Psoas muscle (tissue), 8 donors: ENCODE data around the gene ZNF778. TPM values are rescaled to one million over a fixed set of nuclear protein-coding genes. Genes with fewer than 3 reads are reported as not detected.

Experiments
- ATAC-seq, 4 donors: fragments of 200-7000 bp; cut with Tn5 transposase; one replicate each; pipeline ENCODE4 v1.9.1; 2020; ENCODE audit warnings: moderate library complexity in 3 of 4, mild to moderate bottlenecking in 2 of 4
- DNase-seq, 2 donors: peaks; one replicate each; pipeline ENCODE4 v3.0.0-alpha.2; 2020
- H3K27ac ChIP-seq: fragments of 200-600 bp; one replicate; pipeline ENCODE4 v1.8.0; 2022
- H3K27me3 ChIP-seq, 3 donors: fragments of 200-600 bp in 1 of 3; one replicate each; pipeline versions ENCODE4 v1.6.1 to v1.8.0; 2013 to 2022; ENCODE audit warnings: low read length in 2 of 3, mild to moderate bottlenecking in 2 of 3, moderate library complexity in 1 of 3; ENCODE audit not compliant: insufficient read depth in 3 of 3
- H3K36me3 ChIP-seq, 2 donors: fragments of 200-600 bp in 1 of 2; one replicate each; pipeline versions ENCODE4 v1.6.1 to v1.8.0; 2013 to 2022; ENCODE audit warnings: low read depth in 1 of 2, mild to moderate bottlenecking in 1 of 2, moderate library complexity in 1 of 2; ENCODE audit not compliant: insufficient read depth in 1 of 2
- H3K4me1 ChIP-seq: fragments of 200-600 bp; one replicate; pipeline ENCODE4 v1.8.0; 2022
- H3K4me3 ChIP-seq: fragments of 200-600 bp; one replicate; pipeline ENCODE4 v1.8.0; 2022; ENCODE audit warnings: mild to moderate bottlenecking
- H3K9me3 ChIP-seq: fragments of 200-600 bp; one replicate; pipeline ENCODE4 v1.8.0; 2022
- WGBS, 3 donors: extraction: QIAGEN DNeasy Blood & Tissue Kit; methylation state at CpG; one replicate each; pipeline versions ENCODE4 v1.1.6 to v1.1.7; 2013; 5-methylcytosine and 5-hydroxymethylcytosine counted together
- intact Hi-C, 2 donors: fragments of 100-400 bp; cut with DNase I; formaldehyde crosslinking; loops; one replicate each; pipeline versions ENCODE4 v1.11.0 to v1.14.2; 2022
- polyA plus RNA-seq, 3 donors: library from polyadenylated mRNA; stranded (reverse); fragments of 200-250 nt; gene quantifications; one replicate each; pipeline ENCODE4 v1.2.3, GENCODE V29; 2013
- total RNA-seq, 4 donors: library from RNA; stranded (reverse); fragmentation: NEBNext Ultra II Directional in 2 of 4; extraction: Animal tissue kit (Norgen Biotek cat#: 25700) in 2 of 4; gene quantifications; one replicate each; pipeline versions ENCODE4 v1.2.1 to v1.2.4, GENCODE V29; 2021 to 2023
- TF ChIP-seq, protein P1 (sequence below): fragments of 200-600 bp; IDR thresholded peaks from one replicate; pipeline ENCODE4 v1.8.0; 2022; ENCODE audit warnings: antibody characterized with exemption
- donor health status: healthy with polysubstance abuse.
- donor health status: DM: no; HTN: no; CAD: no; lungs with moderate emphysema.
- donor health status: Bipolar disorder and iron deficiency.
- donor health status: healthy.
- donor health status: DM: yes; HTN: yes; CAD: no.
- donor health status: DM: no; HTN: no; CAD: no.
- donor health status: DM: no; HTN: no; CAD: no.
- donor health status: DM: yes; HTN: yes; CAD: no.

The ZNF778 gene
- total and polyA plus RNA-seq, 7 donors = 2.2 to 15.3 (median 10.2) TPM

DNA sequence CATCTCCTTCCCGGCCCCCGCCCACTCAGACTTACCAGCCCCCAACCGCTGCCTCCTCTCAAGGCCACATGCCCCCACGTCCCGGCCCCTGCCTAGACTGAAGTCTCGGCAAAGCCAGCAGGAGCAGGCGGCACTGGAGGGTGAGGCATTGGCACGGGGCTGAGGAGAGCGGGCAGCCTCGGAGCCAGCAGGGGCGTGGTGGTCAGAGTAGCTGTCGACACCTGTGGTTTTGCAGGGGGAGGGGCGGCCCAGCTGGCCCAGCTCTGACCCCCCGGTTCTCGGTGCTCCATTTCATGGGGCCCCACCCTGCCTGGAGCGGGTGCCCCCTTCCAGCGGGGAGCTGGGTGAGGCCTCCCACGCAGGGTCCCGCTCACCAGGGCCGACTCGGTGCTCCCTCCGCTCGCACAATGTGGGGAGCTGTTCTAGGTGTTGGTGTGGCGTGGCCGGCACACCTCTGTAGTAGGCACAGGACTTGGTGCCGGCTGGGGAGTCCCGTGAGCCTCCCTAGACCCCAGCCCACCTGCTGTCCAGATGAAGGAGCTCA lies 41.3 kb upstream of the ZNF778 start:
- DNase-seq (no peak), ATAC-seq (peak in 3 of 4 donors; percentile 6 to 40 (median 10))
- H3K27me3 ChIP-seq = no peaks in the 10 kb centered on the region
- peaks cover 0 to 20% of the 10 kb centered on the region in 2 donors for H3K36me3 ChIP-seq
- WGBS, 3 donors = 45 to 57% (median 52%) methylated on average over 26 to 27 of the region's 27 CpGs
- intact Hi-C loops = no loop called here
- H3K4me3 ChIP-seq = peak overlapping the region; percentile 87
- peak overlapping the region; percentile 95 for H3K27ac ChIP-seq
- no peaks in the 10 kb centered on the region for H3K9me3 ChIP-seq
- peaks cover 39% of the 10 kb centered on the region for H3K4me1 ChIP-seq
- TF ChIP-seq, protein P1, sequence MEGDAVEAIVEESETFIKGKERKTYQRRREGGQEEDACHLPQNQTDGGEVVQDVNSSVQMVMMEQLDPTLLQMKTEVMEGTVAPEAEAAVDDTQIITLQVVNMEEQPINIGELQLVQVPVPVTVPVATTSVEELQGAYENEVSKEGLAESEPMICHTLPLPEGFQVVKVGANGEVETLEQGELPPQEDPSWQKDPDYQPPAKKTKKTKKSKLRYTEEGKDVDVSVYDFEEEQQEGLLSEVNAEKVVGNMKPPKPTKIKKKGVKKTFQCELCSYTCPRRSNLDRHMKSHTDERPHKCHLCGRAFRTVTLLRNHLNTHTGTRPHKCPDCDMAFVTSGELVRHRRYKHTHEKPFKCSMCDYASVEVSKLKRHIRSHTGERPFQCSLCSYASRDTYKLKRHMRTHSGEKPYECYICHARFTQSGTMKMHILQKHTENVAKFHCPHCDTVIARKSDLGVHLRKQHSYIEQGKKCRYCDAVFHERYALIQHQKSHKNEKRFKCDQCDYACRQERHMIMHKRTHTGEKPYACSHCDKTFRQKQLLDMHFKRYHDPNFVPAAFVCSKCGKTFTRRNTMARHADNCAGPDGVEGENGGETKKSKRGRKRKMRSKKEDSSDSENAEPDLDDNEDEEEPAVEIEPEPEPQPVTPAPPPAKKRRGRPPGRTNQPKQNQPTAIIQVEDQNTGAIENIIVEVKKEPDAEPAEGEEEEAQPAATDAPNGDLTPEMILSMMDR = no peak

DNA sequence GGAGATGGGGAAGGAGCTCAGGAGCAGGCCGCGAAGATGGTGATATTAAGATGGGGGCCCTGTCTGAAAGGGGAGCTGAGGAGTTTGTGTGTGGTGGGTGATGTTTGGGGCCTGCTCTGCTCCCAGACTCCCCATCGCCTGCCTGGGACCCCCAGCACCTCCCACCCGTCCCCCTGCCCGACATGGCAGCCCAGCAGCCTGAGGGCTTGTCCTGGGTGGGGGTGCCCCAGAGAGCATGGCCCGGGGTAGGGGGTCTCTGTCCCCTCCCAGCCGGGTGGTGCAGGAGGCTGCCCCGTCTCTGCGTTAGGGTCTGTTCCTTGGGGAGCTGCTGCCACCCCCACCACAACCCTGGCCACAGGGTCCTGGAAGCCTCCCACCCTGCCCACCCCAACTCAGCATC lies 40.8 kb upstream of the ZNF778 start:
- TF ChIP-seq, protein P1 = no peak
- H3K36me3 ChIP-seq = peaks cover 0 to 25% of the 10 kb centered on the region in 2 donors
- H3K4me3 ChIP-seq = no peak overlapping the region
- ATAC-seq (no peak), DNase-seq (no peak)
- 84 to 88% (median 85%) methylated on average over 5 to 9 of the region's 9 CpGs for WGBS, 3 donors
- no peaks in the 10 kb centered on the region for H3K27me3 ChIP-seq
- H3K9me3 ChIP-seq = no peaks in the 10 kb centered on the region
- H3K4me1 ChIP-seq = peaks cover 39% of the 10 kb centered on the region
- intact Hi-C loops = no loop called here
- peak overlapping the region; percentile 95 for H3K27ac ChIP-seq

DNA sequence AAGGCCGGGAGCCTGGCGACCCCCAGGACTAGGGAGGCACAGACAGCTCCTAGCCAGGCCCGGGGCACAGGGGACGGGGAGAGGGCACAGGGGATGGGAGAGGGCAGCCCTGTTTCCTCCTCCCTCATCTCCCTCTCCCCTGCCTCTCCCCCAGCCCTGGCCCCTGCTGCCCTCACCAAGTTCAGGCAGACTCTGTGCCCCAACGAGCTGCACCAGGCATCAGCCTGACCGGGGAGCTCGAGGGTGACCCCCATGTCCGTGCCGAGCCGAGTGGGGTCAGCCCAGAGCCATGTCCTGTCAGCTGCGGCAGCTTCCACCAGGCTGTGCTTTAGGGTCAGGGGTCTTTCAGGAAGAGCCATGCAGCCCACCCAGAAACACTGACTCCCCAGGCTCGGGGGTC lies 40.0 kb upstream of the ZNF778 start:
- H3K9me3 ChIP-seq = no peaks in the 10 kb centered on the region
- no peak overlapping the region for H3K27ac ChIP-seq
- H3K36me3 ChIP-seq = peaks cover 0 to 27% of the 10 kb centered on the region in 2 donors
- ATAC-seq (no peak), DNase-seq (no peak)
- TF ChIP-seq, protein P1 = no peak
- peaks cover 39% of the 10 kb centered on the region for H3K4me1 ChIP-seq
- H3K4me3 ChIP-seq = no peak overlapping the region
- WGBS, 3 donors = 78 to 79% (median 79%) methylated on average over 12 of the region's 12 CpGs
- intact Hi-C loops = no loop called here
- H3K27me3 ChIP-seq = no peaks in the 10 kb centered on the region

DNA sequence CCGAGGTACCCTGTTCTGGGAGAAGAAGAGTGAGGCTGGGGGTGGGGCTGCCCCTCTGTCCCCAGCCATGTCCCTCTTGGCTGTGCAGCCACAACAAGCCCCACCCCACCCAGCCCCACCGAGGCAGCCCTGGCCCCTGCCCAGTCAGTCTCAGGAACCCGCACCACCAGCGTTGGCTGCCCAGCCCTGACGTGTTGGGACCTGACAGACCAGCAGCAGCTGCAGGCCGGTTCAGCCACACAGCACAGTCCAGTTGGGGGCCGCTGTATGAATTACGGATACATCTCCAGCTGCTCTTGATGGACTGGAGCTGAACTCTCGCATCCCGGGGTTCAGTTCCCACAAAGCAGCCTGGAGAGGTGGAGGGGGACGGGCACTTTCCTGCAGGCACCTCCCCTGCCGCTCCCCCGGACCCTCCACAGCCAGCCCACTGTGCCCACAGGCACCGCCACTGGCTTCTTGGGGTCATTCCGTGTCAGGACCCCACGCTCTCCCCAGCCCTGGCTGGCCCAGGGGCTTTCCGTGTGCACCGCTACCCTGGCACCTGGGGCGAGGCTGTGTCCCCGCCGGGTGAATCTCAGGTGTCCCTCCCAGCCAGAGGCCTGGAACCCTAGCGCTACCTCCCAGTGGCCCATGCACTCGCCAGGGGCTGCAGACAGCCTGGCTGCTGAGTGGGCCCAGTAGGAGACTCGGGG lies 38.9 kb upstream of the ZNF778 start:
- intact Hi-C loops = no loop called here
- no peaks in the 10 kb centered on the region for H3K9me3 ChIP-seq
- H3K4me1 ChIP-seq = peaks cover 28% of the 10 kb centered on the region
- H3K36me3 ChIP-seq = peaks cover 0 to 38% of the 10 kb centered on the region in 2 donors
- H3K27ac ChIP-seq = no peak overlapping the region
- WGBS, 3 donors = 72 to 76% (median 75%) methylated on average over 21 to 24 of the region's 24 CpGs
- no peaks in the 10 kb centered on the region for H3K27me3 ChIP-seq
- no peak for ATAC-seq
- TF ChIP-seq, protein P1 = no peak
- no peak for DNase-seq
- H3K4me3 ChIP-seq = no peak overlapping the region
